Measurements from ENCODE around the gene CSAD. TPM values are rescaled to one million over a fixed set of nuclear protein-coding genes. Genes with fewer than 3 reads are reported as not detected.

The CSAD gene
- polyA plus RNA-seq, 1 experiment = 30.7 TPM

DNA sequence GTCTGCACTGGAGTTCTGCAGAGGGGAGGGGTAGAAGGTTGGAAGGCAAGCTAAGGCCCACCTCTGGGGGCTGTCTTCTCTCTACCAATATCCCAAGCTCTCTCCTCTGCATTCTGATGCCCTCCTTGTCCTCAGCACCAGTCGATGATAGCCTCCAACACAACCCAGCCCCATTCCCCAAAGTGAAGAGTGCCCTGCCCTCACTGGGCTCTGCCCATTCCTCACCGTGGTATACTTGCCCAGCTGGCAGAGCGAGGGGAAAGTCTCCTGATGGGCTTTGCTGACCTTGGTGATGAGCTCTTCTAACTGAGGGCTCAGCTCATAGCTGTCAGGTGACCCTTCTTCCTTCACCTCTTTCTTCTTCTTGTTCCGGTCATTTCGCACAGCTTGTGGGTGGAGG lies 33.5 kb upstream of the CSAD start:
- TF ChIP-seq, protein P1, sequence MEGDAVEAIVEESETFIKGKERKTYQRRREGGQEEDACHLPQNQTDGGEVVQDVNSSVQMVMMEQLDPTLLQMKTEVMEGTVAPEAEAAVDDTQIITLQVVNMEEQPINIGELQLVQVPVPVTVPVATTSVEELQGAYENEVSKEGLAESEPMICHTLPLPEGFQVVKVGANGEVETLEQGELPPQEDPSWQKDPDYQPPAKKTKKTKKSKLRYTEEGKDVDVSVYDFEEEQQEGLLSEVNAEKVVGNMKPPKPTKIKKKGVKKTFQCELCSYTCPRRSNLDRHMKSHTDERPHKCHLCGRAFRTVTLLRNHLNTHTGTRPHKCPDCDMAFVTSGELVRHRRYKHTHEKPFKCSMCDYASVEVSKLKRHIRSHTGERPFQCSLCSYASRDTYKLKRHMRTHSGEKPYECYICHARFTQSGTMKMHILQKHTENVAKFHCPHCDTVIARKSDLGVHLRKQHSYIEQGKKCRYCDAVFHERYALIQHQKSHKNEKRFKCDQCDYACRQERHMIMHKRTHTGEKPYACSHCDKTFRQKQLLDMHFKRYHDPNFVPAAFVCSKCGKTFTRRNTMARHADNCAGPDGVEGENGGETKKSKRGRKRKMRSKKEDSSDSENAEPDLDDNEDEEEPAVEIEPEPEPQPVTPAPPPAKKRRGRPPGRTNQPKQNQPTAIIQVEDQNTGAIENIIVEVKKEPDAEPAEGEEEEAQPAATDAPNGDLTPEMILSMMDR (IDR thresholded peaks at IDR 0.05; ENCODE audit: insufficient read depth, low read depth, low read length) = no peak
- DNase-seq (ENCODE audit: low read depth) = no peak
- ChIA-PET CTCF (interaction anchor here (0.8 to 13.1 kb wide), 25 partner anchors 9 to 149 kb away, joined by 3 to 240 read pairs (median 6); partner anchors contain the start of genes AAAS, ESPL1, MYG1 and PFDN5), POLR2A (interaction anchor here (0.7 kb wide), 2 partner anchors 84 to 166 kb away, joined by 4 to 8 read pairs; partner anchors contain the start of gene SP1)
- H3K4me3 ChIP-seq (ENCODE audit: low read depth, low read length) = no peak overlapping the region
- no peaks in the 10 kb centered on the region for H3K27me3 ChIP-seq (ENCODE audit: control insufficient read depth, insufficient read depth, low read length)
- H3K36me3 ChIP-seq (ENCODE audit: control insufficient read depth, insufficient read depth, low read length) = peaks cover 47% of the 10 kb centered on the region

DNA sequence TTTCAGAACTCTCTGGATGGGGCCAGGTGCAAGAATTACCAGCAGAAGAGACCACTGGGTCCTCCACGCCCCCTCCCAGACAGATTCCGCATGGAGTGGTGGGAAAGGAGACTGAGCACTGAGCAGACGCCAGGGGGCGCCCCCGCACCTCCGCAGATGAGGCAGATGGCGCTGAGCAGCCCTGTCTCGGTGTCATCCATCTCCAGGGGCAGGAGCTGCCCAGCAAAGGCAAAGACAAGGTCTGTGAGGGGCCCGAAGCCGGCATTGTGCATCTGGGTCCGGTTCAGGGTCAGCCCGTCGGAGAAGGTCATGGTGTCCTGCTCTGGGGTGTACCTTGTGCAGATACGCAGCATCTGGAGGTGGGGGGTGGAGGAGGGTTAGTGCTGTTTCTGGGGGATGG lies 32.6 kb upstream of the CSAD start:
- ChIA-PET CTCF (interaction anchor here (0.6 to 13.1 kb wide), 30 partner anchors 9 to 148 kb away, joined by 3 to 240 read pairs (median 5); partner anchors contain the start of genes AAAS, ESPL1, MYG1 and PFDN5), POLR2A (interaction anchor here (0.6 to 0.7 kb wide), 2 partner anchors 10 to 85 kb away, joined by 4 to 11 read pairs; no protein-coding TSS in a partner anchor)
- TF ChIP-seq, protein P1 (IDR thresholded peaks at IDR 0.05; ENCODE audit: insufficient read depth, low read depth, low read length) = peak; percentile 92
- no peak for DNase-seq (ENCODE audit: low read depth)
- Histone ChIP-seq H3K4me3 (ENCODE audit: low read depth, low read length) (no peak overlapping the region), H3K36me3 (ENCODE audit: control insufficient read depth, insufficient read depth, low read length) (peaks cover 47% of the 10 kb centered on the region), H3K27me3 (ENCODE audit: control insufficient read depth, insufficient read depth, low read length) (no peaks in the 10 kb centered on the region)

DNA sequence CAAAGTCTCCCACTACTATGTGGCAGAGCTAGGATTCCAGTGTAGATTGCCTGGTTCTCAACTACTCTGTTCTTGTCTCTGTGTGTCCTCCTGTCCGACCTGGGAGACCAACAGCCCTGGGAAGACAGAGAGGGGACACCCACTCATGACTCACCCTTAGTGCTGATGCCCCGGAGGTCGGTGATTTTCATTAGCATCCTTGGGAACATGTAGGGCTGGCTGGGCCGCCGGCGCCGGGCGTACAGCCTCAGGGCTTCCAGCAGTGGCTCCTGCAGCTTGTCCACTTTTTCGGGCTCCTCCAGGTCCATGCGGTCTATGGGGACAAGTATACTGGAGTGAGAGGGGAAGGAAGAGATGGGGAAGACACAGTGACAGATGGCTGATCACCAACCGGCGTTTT lies 32.2 kb upstream of the CSAD start:
- H3K27me3 ChIP-seq (ENCODE audit: control insufficient read depth, insufficient read depth, low read length) = no peaks in the 10 kb centered on the region
- ChIA-PET POLR2A (interaction anchor here (0.6 kb wide), 1 partner anchor 11 kb away, joined by 11 read pairs; no protein-coding TSS in a partner anchor), CTCF (interaction anchor here (0.6 to 13.1 kb wide), 23 partner anchors 9 to 132 kb away, joined by 3 to 240 read pairs (median 8); partner anchors contain the start of genes AAAS, ESPL1, MYG1 and PFDN5)
- DNase-seq (ENCODE audit: low read depth) = no peak
- peaks cover 47% of the 10 kb centered on the region for H3K36me3 ChIP-seq (ENCODE audit: control insufficient read depth, insufficient read depth, low read length)
- TF ChIP-seq, protein P1 (IDR thresholded peaks at IDR 0.05; ENCODE audit: insufficient read depth, low read depth, low read length) = no peak
- H3K4me3 ChIP-seq (ENCODE audit: low read depth, low read length) = no peak overlapping the region

DNA sequence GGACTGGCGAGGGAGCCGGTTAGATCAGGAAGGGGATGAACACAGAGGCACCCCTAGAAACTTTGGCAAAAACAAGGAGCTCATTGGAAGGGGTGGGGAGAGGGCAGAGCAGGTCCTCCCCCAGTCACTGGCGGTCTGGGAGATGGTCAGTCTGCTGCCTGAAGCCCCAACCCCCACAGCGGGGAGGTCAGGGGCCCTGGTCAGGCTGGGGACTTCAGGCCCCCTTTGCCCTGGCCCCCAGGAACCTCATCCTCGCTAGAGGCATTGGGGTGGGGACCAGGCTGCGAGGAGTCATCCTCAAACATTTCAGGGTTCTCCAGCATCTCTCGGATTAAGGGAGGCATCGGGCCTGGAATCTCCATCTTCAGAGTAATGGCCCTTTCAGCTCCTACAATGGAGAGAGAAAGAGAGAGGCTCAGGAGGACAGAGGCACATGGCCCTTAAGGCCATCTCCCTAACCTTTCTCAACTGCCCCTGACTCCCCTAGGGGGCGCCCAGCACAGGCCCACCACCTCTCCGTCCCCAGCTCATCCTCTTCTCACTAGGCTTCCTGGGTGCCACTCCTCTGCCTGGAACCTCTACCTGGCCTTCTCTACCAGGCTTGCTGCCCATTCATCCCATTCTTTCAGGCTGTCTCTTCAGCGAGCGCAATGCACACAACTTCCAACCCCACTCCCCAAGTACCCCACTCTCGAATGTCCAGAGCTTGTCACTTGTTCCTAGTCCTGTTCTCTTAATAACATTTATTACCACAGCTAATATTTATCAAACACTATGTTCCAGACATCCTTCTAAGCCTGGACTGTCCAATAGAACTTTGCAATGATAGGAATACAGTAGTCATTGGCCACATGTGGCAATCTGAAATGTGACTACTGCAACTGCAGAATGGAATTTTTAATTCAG lies 31.0 kb upstream of the CSAD start:
- ChIA-PET CTCF (interaction anchor here (0.5 to 13.1 kb wide), 14 partner anchors 13 to 473 kb away, joined by 3 to 240 read pairs (median 25); partner anchors contain the start of genes AAAS, ESPL1, MYG1 and PFDN5), POLR2A (no interaction called here)
- Histone ChIP-seq H3K4me3 (ENCODE audit: low read depth, low read length) (no peak overlapping the region), H3K36me3 (ENCODE audit: control insufficient read depth, insufficient read depth, low read length) (peaks cover 47% of the 10 kb centered on the region), H3K27me3 (ENCODE audit: control insufficient read depth, insufficient read depth, low read length) (no peaks in the 10 kb centered on the region)
- no peak for DNase-seq (ENCODE audit: low read depth)
- TF ChIP-seq, protein P1 (IDR thresholded peaks at IDR 0.05; ENCODE audit: insufficient read depth, low read depth, low read length) = peak; percentile 45

DNA sequence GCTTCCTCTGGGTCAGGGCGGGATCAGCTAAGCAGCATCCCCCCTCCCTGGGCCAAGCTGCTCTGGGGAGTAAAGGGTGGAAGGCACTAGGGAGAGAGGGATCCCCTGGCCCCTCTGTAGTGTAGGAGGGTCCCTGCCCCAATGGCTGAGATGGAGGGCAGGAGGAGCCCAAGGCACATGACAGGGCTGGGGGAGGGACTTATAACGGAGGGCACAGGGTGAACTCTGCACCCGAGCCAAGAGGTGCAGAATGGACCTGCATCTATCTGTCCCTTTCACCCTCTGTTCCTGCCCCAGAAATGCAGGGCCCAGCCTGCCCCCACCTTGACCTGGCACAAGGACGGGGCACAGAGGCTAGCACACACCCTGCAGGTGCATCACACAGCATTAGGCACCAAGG lies 30.1 kb upstream of the CSAD start:
- TF ChIP-seq, protein P1 (IDR thresholded peaks at IDR 0.05; ENCODE audit: insufficient read depth, low read depth, low read length) = no peak
- H3K36me3 ChIP-seq (ENCODE audit: control insufficient read depth, insufficient read depth, low read length) = peaks cover 45% of the 10 kb centered on the region
- H3K27me3 ChIP-seq (ENCODE audit: control insufficient read depth, insufficient read depth, low read length) = no peaks in the 10 kb centered on the region
- POLR2A ChIA-PET = no interaction called here
- DNase-seq (ENCODE audit: low read depth) = no peak
- H3K4me3 ChIP-seq (ENCODE audit: low read depth, low read length) = no peak overlapping the region
- CTCF ChIA-PET = interaction anchor here (0.7 to 13.1 kb wide), 12 partner anchors 9 to 144 kb away, joined by 3 to 240 read pairs (median 10); partner anchors contain the start of gene AAAS
